ENCODE data around the gene PNKP. TPM values are rescaled to one million over a fixed set of nuclear protein-coding genes. Genes with fewer than 3 reads are reported as not detected.

PNKP gene
- total and polyA plus RNA-seq, 9 of the 15 experiments (the other 6 are each of a cell fraction or from before 2014, with no cell fraction given), result 2.8 to 85.4 (median 25.3) TPM

DNA sequence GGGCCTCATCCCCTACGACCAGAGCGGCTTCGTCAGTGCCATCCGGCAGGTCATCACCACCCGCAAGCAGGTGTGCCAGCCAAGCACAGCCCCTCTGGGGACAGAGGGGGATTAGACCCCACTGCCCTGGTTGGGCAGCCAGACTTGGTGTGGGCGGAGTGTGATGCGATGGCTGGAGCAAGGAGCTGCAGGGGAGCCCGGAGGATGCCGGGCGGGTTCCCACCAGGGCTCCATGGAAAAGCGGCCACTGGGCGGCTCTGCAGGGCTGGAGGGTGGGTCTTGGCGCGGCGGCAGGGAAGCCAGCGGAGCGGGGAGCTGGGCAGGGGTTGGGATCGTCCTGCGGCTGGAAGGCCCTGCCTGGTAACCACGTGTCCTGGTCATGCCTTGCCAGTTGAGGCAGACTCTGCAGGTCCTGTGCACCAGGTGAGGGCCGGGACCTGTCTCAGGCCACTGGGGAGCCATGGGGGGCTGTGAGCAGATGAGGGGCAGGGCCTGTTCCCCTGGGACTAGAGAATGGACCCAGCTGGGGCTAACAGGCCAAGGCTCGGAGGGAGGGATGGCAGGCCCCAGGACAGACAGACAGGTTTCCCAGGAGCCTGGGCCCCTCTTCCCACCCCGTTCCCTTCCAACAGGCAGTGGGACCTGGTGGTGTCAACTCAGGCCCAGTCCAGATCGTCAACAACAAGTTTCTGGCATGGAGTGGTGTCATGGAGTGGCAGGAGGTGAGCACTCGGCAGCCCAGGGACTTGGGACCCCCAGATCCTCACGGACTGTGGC is 10.1 kb downstream of the PNKP start (continued):
- TF ChIP-seq, protein P1, sequence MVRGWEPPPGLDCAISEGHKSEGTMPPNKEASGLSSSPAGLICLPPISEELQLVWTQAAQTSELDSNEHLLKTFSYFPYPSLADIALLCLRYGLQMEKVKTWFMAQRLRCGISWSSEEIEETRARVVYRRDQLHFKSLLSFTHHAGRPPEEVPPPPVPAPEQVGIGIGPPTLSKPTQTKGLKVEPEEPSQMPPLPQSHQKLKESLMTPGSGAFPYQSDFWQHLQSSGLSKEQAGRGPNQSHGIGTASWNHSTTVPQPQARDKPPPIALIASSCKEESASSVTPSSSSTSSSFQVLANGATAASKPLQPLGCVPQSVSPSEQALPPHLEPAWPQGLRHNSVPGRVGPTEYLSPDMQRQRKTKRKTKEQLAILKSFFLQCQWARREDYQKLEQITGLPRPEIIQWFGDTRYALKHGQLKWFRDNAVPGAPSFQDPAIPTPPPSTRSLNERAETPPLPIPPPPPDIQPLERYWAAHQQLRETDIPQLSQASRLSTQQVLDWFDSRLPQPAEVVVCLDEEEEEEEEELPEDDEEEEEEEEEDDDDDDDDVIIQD (CRISPR knock-in tag; IDR thresholded peaks at IDR 0.05), result no peak
- TF ChIP-seq HNRNPLL (IDR thresholded peaks at IDR 0.05; ENCODE audit: low read depth, low read length, poor library complexity, severe bottlenecking) (no peak), SMARCC2 (IDR thresholded peaks at IDR 0.05; ENCODE audit: low read depth) (no peak), MCM3 (IDR thresholded peaks at IDR 0.05) (no peak), IFI16 (CRISPR knock-in tag; IDR thresholded peaks at IDR 0.05) (no peak), ZNF165 (CRISPR knock-in tag; IDR thresholded peaks at IDR 0.05; ENCODE audit: borderline replicate concordance) (no peak), KLF16 (IDR thresholded peaks at IDR 0.05) (no peak), ETV5 (CRISPR knock-in tag; IDR thresholded peaks at IDR 0.05; ENCODE audit: low read depth) (no peak), ZNF311 (CRISPR knock-in tag; IDR thresholded peaks at IDR 0.05) (no peak), NFE2L1 (tag; IDR thresholded peaks at IDR 0.05; ENCODE audit: borderline replicate concordance, low read depth) (no peak), RBM22 (IDR thresholded peaks at IDR 0.05; ENCODE audit: low read depth, low read length, poor library complexity, severe bottlenecking) (peak; percentile 40), EP300 (IDR thresholded peaks at IDR 0.05; ENCODE audit: low read length) (no peak), TARDBP (IDR thresholded peaks at IDR 0.05) (no peak), SUPT5H (IDR thresholded peaks at IDR 0.05) (peak; percentile 49; the same call in 1 of the 2 replicates), POLR2AphosphoS2 (IDR thresholded peaks at IDR 0.05; ENCODE audit: low read length) (0 out of 2 replicates have a peak, but pooled peaks have one; percentile 35), BCOR (IDR thresholded peaks at IDR 0.05) (no peak)
- TF ChIP-seq, protein P2, sequence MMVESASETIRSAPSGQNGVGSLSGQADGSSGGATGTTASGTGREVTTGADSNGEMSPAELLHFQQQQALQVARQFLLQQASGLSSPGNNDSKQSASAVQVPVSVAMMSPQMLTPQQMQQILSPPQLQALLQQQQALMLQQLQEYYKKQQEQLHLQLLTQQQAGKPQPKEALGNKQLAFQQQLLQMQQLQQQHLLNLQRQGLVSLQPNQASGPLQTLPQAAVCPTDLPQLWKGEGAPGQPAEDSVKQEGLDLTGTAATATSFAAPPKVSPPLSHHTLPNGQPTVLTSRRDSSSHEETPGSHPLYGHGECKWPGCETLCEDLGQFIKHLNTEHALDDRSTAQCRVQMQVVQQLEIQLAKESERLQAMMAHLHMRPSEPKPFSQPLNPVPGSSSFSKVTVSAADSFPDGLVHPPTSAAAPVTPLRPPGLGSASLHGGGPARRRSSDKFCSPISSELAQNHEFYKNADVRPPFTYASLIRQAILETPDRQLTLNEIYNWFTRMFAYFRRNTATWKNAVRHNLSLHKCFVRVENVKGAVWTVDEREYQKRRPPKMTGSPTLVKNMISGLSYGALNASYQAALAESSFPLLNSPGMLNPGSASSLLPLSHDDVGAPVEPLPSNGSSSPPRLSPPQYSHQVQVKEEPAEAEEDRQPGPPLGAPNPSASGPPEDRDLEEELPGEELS (CRISPR knock-in tag; IDR thresholded peaks at IDR 0.05; ENCODE audit: borderline replicate concordance), result no peak
- TF ChIP-seq, protein P3, sequence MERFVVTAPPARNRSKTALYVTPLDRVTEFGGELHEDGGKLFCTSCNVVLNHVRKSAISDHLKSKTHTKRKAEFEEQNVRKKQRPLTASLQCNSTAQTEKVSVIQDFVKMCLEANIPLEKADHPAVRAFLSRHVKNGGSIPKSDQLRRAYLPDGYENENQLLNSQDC (CRISPR knock-in tag; IDR thresholded peaks at IDR 0.05), result no peak
- TF ChIP-seq, protein P4, sequence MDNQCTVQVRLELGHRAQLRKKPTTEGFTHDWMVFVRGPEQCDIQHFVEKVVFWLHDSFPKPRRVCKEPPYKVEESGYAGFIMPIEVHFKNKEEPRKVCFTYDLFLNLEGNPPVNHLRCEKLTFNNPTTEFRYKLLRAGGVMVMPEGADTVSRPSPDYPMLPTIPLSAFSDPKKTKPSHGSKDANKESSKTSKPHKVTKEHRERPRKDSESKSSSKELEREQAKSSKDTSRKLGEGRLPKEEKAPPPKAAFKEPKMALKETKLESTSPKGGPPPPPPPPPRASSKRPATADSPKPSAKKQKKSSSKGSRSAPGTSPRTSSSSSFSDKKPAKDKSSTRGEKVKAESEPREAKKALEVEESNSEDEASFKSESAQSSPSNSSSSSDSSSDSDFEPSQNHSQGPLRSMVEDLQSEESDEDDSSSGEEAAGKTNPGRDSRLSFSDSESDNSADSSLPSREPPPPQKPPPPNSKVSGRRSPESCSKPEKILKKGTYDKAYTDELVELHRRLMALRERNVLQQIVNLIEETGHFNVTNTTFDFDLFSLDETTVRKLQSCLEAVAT (IDR thresholded peaks at IDR 0.05), result no peak
- TF ChIP-seq, protein P5, sequence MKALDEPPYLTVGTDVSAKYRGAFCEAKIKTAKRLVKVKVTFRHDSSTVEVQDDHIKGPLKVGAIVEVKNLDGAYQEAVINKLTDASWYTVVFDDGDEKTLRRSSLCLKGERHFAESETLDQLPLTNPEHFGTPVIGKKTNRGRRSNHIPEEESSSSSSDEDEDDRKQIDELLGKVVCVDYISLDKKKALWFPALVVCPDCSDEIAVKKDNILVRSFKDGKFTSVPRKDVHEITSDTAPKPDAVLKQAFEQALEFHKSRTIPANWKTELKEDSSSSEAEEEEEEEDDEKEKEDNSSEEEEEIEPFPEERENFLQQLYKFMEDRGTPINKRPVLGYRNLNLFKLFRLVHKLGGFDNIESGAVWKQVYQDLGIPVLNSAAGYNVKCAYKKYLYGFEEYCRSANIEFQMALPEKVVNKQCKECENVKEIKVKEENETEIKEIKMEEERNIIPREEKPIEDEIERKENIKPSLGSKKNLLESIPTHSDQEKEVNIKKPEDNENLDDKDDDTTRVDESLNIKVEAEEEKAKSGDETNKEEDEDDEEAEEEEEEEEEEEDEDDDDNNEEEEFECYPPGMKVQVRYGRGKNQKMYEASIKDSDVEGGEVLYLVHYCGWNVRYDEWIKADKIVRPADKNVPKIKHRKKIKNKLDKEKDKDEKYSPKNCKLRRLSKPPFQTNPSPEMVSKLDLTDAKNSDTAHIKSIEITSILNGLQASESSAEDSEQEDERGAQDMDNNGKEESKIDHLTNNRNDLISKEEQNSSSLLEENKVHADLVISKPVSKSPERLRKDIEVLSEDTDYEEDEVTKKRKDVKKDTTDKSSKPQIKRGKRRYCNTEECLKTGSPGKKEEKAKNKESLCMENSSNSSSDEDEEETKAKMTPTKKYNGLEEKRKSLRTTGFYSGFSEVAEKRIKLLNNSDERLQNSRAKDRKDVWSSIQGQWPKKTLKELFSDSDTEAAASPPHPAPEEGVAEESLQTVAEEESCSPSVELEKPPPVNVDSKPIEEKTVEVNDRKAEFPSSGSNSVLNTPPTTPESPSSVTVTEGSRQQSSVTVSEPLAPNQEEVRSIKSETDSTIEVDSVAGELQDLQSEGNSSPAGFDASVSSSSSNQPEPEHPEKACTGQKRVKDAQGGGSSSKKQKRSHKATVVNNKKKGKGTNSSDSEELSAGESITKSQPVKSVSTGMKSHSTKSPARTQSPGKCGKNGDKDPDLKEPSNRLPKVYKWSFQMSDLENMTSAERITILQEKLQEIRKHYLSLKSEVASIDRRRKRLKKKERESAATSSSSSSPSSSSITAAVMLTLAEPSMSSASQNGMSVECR (CRISPR knock-in tag; IDR thresholded peaks at IDR 0.05), result no peak
